ENCODE results near the gene COG6. TPM values are rescaled to one million over a fixed set of nuclear protein-coding genes. Genes with fewer than 3 reads are reported as not detected.

The COG6 gene
- total and polyA plus RNA-seq, 10 of the 15 experiments (the other 5 are each of a cell fraction or from before 2014, with no cell fraction given): 4.5 to 29.8 (median 12.6) TPM

GRCh38 chr13:39712626-39713025 is 57.2 kb downstream of the COG6 start:
- no peaks in the 10 kb centered on the region for H3K27me3 ChIP-seq (replicated peaks in 1 of 2; ENCODE audit: control insufficient read depth in 2 of 2, insufficient read depth in 2 of 2, low read length in 1 of 2)
- DNase-seq (ENCODE audit: low read depth, low spot score) (no peak), ATAC-seq (no peak), FAIRE-seq (no peak)
- H3K9me3 ChIP-seq (replicated peaks; ENCODE audit: control insufficient read depth, insufficient read depth, low read length): no peaks in the 10 kb centered on the region; the same call in 1 of the 3 replicates
- POLR2A ChIA-PET: no interaction called here
- no peak overlapping the region for H3K4me3 ChIP-seq
- TF ChIP-seq MTA2 (IDR thresholded peaks at IDR 0.05; ENCODE audit: low read depth): no peak
- H3K4me2 ChIP-seq (ENCODE audit: control insufficient read depth, insufficient read depth): no peak overlapping the region
- in situ Hi-C loops (cut with MboI) (no loop called here), intact Hi-C loops (cut with micrococcal nuclease; ENCODE audit: unreplicated experiment) (no loop called here)
- no peaks in the 10 kb centered on the region for H3K36me3 ChIP-seq (ENCODE audit: control insufficient read depth in 2 of 2, insufficient read depth in 2 of 2, low read length in 1 of 2)
- CTCF ChIA-PET: interaction anchor here (0.5 to 1.1 kb wide), 2 partner anchors 10 to 974 kb away, joined by 3 read pairs; no protein-coding TSS in a partner anchor
- SMC1A ChIA-PET (ENCODE audit: uncharacterized antibody, unreplicated experiment): interaction anchor here (1.2 kb wide), 1 partner anchor 13 kb away, joined by 4 read pairs; no protein-coding TSS in a partner anchor
- H3K27ac ChIP-seq (ENCODE audit: control insufficient read depth, insufficient read depth): no peak overlapping the region
- BruUV-seq (replicated peaks): no TSS peak
- H4K20me1 ChIP-seq (ENCODE audit: control insufficient read depth, insufficient read depth): no peaks in the 10 kb centered on the region
- WGBS (ENCODE audit: insufficient coverage, insufficient replicate concordance, low lambda C conversion rate, missing lambda C conversion rate): 95% methylated on average over 3 of the region's 3 CpGs
- H2AFZ ChIP-seq (ENCODE audit: control insufficient read depth, low read depth, low read length): no peak overlapping the region
- no peak overlapping the region for H3K9ac ChIP-seq (ENCODE audit: control insufficient read depth, insufficient read depth, low read length)
- H3K79me2 ChIP-seq (ENCODE audit: control insufficient read depth, insufficient read depth, low read length): no peaks in the 10 kb centered on the region
- RAD21 ChIA-PET (ENCODE audit: unreplicated experiment): no interaction called here
- no peaks in the 10 kb centered on the region for H3K4me1 ChIP-seq (ENCODE audit: control insufficient read depth, insufficient read depth, low read length)

- RAD21 ChIA-PET (ENCODE audit: unreplicated experiment): no interaction called here
- no peak for ATAC-seq
- POLR2A ChIA-PET: no interaction called here
- Histone ChIP-seq H3K9me3 (replicated peaks; ENCODE audit: control insufficient read depth, insufficient read depth, low read length) (no peaks in the 10 kb centered on the region), H3K27ac (ENCODE audit: control insufficient read depth, insufficient read depth) (no peak overlapping the region), H3K4me2 (ENCODE audit: control insufficient read depth, insufficient read depth) (no peak overlapping the region), H3K4me1 (ENCODE audit: control insufficient read depth, insufficient read depth, low read length) (no peaks in the 10 kb centered on the region), H3K4me3 (no peak overlapping the region), H3K9ac (ENCODE audit: control insufficient read depth, insufficient read depth, low read length) (no peak overlapping the region), H2AFZ (ENCODE audit: control insufficient read depth, low read depth, low read length) (no peak overlapping the region), H3K79me2 (ENCODE audit: control insufficient read depth, insufficient read depth, low read length) (no peaks in the 10 kb centered on the region), H4K20me1 (ENCODE audit: control insufficient read depth, insufficient read depth) (no peaks in the 10 kb centered on the region), H3K27me3 (replicated peaks in 1 of 2; ENCODE audit: control insufficient read depth in 2 of 2, insufficient read depth in 2 of 2, low read length in 1 of 2) (no peaks in the 10 kb centered on the region), H3K36me3 (ENCODE audit: control insufficient read depth in 2 of 2, insufficient read depth in 2 of 2, low read length in 1 of 2) (peaks cover 0 to 3% of the 10 kb centered on the region in 2 experiments; a peak in 2 of 4 replicates)
- in situ Hi-C loops (cut with MboI) (no loop called here), intact Hi-C loops (cut with micrococcal nuclease; ENCODE audit: unreplicated experiment) (no loop called here)
- CTCF ChIA-PET: no interaction called here
- no peak for FAIRE-seq
- TF ChIP-seq KLF5 (IDR thresholded peaks at IDR 0.05; ENCODE audit: partially characterized antibody): no peak
- no TSS peak for BruUV-seq (replicated peaks)
- 96% methylated on average over 3 of the region's 3 CpGs for WGBS (ENCODE audit: insufficient coverage, insufficient replicate concordance, low lambda C conversion rate, missing lambda C conversion rate)
- DNase-seq (ENCODE audit: low read depth, low spot score): no peak
- SMC1A ChIA-PET (ENCODE audit: uncharacterized antibody, unreplicated experiment): interaction anchor here (1.0 kb wide), 1 partner anchor 8 kb away, joined by 4 read pairs; no protein-coding TSS in a partner anchor
Observed at GRCh38 chr13:39729156-39729555, 73.7 kb downstream of the COG6 start.

Data from GM12878 (cell line).